AG10803 (cell line): ENCODE measurements around the gene SLCO1B1.

Experiments used
- DNase-seq: peaks from one replicate; pipeline ENCODE4 v3.0.0; 2010; ENCODE audit warnings: low read depth
- H3K4me3 ChIP-seq: 2 replicates; pipeline ENCODE4 v1.5.1; 2011; ENCODE audit warnings: mild to moderate bottlenecking, low read length, control low read depth
- TF ChIP-seq, protein P1 (sequence below): conservative IDR thresholded peaks from 2 replicates; pipeline ENCODE4 v1.5.1; 2011; ENCODE audit warnings: mild to moderate bottlenecking, low read length, control low read depth, inconsistent platforms

Gene SLCO1B1

DNA sequence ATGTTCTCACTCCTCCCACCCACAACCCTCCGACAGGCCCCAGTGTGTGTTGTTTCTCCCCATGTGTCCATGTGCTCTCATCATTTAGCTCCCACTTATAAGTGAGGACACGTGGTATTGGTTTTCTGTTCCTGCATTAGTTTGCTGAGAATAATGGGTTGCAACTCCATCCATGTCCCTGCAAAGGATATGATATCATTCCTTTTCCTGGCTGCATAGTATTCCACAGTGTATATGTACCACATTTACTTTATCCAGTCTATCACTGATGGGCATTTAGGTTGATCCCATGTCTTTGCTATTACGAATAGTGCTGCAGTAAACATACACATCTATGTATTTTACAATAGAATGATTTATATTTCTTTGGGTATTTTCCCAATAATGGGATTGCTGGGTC lies 126.2 kb downstream of the SLCO1B1 start:
- TF ChIP-seq, protein P1, sequence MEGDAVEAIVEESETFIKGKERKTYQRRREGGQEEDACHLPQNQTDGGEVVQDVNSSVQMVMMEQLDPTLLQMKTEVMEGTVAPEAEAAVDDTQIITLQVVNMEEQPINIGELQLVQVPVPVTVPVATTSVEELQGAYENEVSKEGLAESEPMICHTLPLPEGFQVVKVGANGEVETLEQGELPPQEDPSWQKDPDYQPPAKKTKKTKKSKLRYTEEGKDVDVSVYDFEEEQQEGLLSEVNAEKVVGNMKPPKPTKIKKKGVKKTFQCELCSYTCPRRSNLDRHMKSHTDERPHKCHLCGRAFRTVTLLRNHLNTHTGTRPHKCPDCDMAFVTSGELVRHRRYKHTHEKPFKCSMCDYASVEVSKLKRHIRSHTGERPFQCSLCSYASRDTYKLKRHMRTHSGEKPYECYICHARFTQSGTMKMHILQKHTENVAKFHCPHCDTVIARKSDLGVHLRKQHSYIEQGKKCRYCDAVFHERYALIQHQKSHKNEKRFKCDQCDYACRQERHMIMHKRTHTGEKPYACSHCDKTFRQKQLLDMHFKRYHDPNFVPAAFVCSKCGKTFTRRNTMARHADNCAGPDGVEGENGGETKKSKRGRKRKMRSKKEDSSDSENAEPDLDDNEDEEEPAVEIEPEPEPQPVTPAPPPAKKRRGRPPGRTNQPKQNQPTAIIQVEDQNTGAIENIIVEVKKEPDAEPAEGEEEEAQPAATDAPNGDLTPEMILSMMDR, result no peak
- H3K4me3 ChIP-seq, result no peak overlapping the region

GRCh38 chr12:21264232-21264631 lies 133.2 kb downstream of the SLCO1B1 start:
- TF ChIP-seq, protein P1, result no peak
- H3K4me3 ChIP-seq, result no peak overlapping the region
- DNase-seq, result no peak

More for the DNA sequence above, 126.2 kb downstream of the SLCO1B1 start:
- no peak for DNase-seq

GRCh38 chr12:21265932-21266331 lies 134.9 kb downstream of the SLCO1B1 start:
- no peak for DNase-seq
- H3K4me3 ChIP-seq, result no peak overlapping the region

DNA sequence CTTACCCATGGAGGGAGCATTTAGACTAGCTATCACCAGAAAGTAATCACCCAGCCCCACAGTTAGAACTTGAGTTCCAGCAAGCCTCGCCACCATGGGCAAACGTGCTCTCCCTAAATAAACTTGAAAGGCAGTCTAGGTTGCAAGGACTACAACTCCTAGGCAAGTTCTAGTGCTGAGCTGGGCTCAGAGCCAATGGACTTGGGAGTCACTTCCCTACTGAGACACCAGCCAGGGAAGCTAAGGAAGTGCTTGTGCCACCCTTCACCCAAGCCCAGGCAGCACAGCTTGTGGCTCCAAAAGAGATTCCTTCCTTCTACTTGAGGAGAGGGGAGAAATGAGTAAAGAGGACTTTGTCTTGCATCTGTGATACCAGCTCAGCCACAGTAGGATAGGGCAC lies 145.8 kb downstream of the SLCO1B1 start:
- no peak overlapping the region for H3K4me3 ChIP-seq
- TF ChIP-seq, protein P1, result no peak
- no peak for DNase-seq

More at GRCh38 chr12:21265932-21266331, 134.9 kb downstream of the SLCO1B1 start:
- TF ChIP-seq, protein P1, result no peak
